Ovary (tissue), 9 donors: ENCODE data around the gene UBE2S. TPM values are rescaled to one million over a fixed set of nuclear protein-coding genes. Genes with fewer than 3 reads are reported as not detected.

ENCODE experiments used
- DNase-seq, 5 donors: peaks; one replicate each; pipeline ENCODE4 v3.0.0-alpha.2; 2019 to 2020
- H3K27ac ChIP-seq, 2 donors: fragments of 200-600 bp; one replicate each; pipeline versions ENCODE4 v1.5.1 to v1.8.0; 2019 to 2022
- H3K27me3 ChIP-seq: fragments of 200-600 bp; one replicate; pipeline ENCODE4 v1.8.0; 2022
- H3K36me3 ChIP-seq: fragments of 200-600 bp; sonication (generic); one replicate; pipeline ENCODE4 v1.5.1; 2019
- H3K4me1 ChIP-seq: one replicate; pipeline ENCODE4 v1.8.1; 2013; ENCODE audit warnings: mild to moderate bottlenecking, moderate library complexity; ENCODE audit not compliant: insufficient read depth
- H3K4me3 ChIP-seq: fragments of 200-600 bp; sonication (generic); one replicate; pipeline ENCODE4 v1.5.1; 2017
- H3K9me3 ChIP-seq, 2 donors: fragments of 200-600 bp in 1 of 2; sonication (generic) in 1 of 2; one replicate each; pipeline versions ENCODE4 v1.5.1 to v1.8.1; 2013 to 2019; ENCODE audit warnings: mild to moderate bottlenecking in 1 of 2, moderate library complexity in 1 of 2
- EP300 ChIP-seq: sonication (generic); formaldehyde crosslinking; IDR thresholded peaks from one replicate; pipeline ENCODE4 v1.6.1; 2017; ENCODE audit warnings: antibody characterized with exemption
- POLR2A ChIP-seq: fragments of 450-650 bp; IDR thresholded peaks from one replicate; pipeline ENCODE4 v1.6.1; 2017; ENCODE audit warnings: antibody characterized with exemption, mild to moderate bottlenecking, moderate library complexity
- WGBS, 3 donors: extraction: QIAGEN DNeasy Blood & Tissue Kit in 1 of 3; methylation state at CpG; one replicate each; pipeline versions ENCODE4 v1.1.5 to v1.1.7; 2013 to 2017; 5-methylcytosine and 5-hydroxymethylcytosine counted together
- intact Hi-C, 4 donors: fragments of 100-400 bp; cut with DNase I; formaldehyde crosslinking; loops; one replicate each; pipeline versions ENCODE4 v1.11.0 to v1.15.1; 2022 to 2023
- polyA plus RNA-seq, 2 donors: library from polyadenylated mRNA; stranded (reverse); fragments of 200-250 nt in 1 of 2; fragments of 350-450 nt in 1 of 2; fragmentation: Illumina TruSeq in 1 of 2; extraction: RNeasy Lipid Tissue Mini Kit (QIAGEN cat#74804) in 1 of 2; gene quantifications; one replicate each; pipeline ENCODE4 v1.2.3, GENCODE V29; 2013 to 2014
- total RNA-seq, 7 donors: library from RNA; depleted of rRNA in 2 of 7; stranded (reverse); fragments of >200 nt in 2 of 7; fragmentation: NEBNext Ultra II Directional in 3 of 7; extraction: Animal tissue kit (Norgen Biotek cat#: 25700) in 3 of 7; gene quantifications; one replicate each; pipeline versions ENCODE4 v1.1.0 to v1.2.4, GENCODE V29; 2016 to 2023
- TF ChIP-seq, protein P1 (sequence below), 3 donors: fragments of 450-650 bp in 2 of 3; fragments of 200-600 bp in 1 of 3; IDR thresholded peaks; one replicate each; pipeline versions ENCODE4 v1.5.1 to v1.8.0; 2016 to 2022; ENCODE audit warnings: antibody characterized with exemption in 3 of 3, mild to moderate bottlenecking in 1 of 3
- donor health status: DM: no; HTN: no; CAD: no; lungs with moderate emphysema.
- donor health status: DM: no; HTN: no; CAD: no.
- donor health status: Bipolar disorder and iron deficiency.
- donor health status: DM: yes; HTN: yes; CAD: no.
- donor health status: DM: no; HTN: no; CAD: no.
- donor health status: DM: yes; HTN: yes; CAD: no.

Gene UBE2S
- total and polyA plus RNA-seq, 9 donors = 3.2 to 30.1 (median 16.1) TPM

GRCh38 chr19:55391702-55392615, 15.6 kb downstream of the UBE2S start:
- TF ChIP-seq, protein P1, sequence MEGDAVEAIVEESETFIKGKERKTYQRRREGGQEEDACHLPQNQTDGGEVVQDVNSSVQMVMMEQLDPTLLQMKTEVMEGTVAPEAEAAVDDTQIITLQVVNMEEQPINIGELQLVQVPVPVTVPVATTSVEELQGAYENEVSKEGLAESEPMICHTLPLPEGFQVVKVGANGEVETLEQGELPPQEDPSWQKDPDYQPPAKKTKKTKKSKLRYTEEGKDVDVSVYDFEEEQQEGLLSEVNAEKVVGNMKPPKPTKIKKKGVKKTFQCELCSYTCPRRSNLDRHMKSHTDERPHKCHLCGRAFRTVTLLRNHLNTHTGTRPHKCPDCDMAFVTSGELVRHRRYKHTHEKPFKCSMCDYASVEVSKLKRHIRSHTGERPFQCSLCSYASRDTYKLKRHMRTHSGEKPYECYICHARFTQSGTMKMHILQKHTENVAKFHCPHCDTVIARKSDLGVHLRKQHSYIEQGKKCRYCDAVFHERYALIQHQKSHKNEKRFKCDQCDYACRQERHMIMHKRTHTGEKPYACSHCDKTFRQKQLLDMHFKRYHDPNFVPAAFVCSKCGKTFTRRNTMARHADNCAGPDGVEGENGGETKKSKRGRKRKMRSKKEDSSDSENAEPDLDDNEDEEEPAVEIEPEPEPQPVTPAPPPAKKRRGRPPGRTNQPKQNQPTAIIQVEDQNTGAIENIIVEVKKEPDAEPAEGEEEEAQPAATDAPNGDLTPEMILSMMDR (IDR thresholded peaks at IDR 0.05) = no peak
- TF ChIP-seq EP300 (no peak), POLR2A (no peak)
- DNase-seq = no peak
- 75 to 78% (median 76%) methylated on average over 18 of the region's 18 CpGs for WGBS, 3 donors
- no peaks in the 10 kb centered on the region for H3K27me3 ChIP-seq
- intact Hi-C loops = no loop called here
- H3K4me3 ChIP-seq = no peak overlapping the region
- no peaks in the 10 kb centered on the region for H3K36me3 ChIP-seq
- no peaks in the 10 kb centered on the region for H3K9me3 ChIP-seq
- H3K27ac ChIP-seq = no peak overlapping the region
- H3K4me1 ChIP-seq = peaks cover 14% of the 10 kb centered on the region

DNA sequence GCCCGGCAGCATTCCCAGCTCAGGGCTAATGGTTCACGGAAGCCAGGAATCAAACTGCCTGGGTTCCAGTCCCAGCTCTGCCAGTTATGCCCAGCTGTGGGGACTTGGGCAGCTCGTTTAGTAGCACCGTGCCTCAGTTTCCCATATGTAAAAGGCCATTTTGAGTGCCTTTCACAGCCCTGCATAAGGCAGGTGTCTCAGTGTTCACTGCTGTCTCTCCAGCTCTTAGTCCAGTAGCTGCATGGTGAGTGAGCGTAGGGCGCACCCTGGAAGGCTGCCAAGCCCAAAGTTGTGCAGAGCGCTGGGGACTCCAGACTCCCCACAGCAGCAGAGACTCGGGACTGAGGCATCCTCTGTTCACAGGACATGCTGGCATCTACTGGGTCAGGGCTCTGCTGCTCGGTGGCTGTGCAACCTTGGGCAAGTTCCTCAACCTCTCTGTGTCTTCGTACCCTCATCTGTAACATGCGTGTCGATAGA, 16.4 kb downstream of the UBE2S start:
- TF ChIP-seq, protein P1 (IDR thresholded peaks at IDR 0.05) = no peak
- TF ChIP-seq POLR2A (no peak), EP300 (no peak)
- Histone ChIP-seq H3K4me1 (peaks cover 19% of the 10 kb centered on the region), H3K9me3 (no peaks in the 10 kb centered on the region), H3K36me3 (no peaks in the 10 kb centered on the region), H3K27ac (no peak overlapping the region), H3K4me3 (no peak overlapping the region), H3K27me3 (no peaks in the 10 kb centered on the region)
- 75 to 76% (median 75%) methylated on average over 12 of the region's 12 CpGs for WGBS, 3 donors
- intact Hi-C loops = no loop called here
- DNase-seq = no peak

- TF ChIP-seq POLR2A (no peak), EP300 (no peak)
- TF ChIP-seq, protein P1 (IDR thresholded peaks at IDR 0.05) = no peak
- Histone ChIP-seq H3K9me3 (no peaks in the 10 kb centered on the region), H3K36me3 (no peaks in the 10 kb centered on the region), H3K4me3 (no peak overlapping the region), H3K27me3 (no peaks in the 10 kb centered on the region), H3K4me1 (peaks cover 19% of the 10 kb centered on the region), H3K27ac (no peak overlapping the region)
- DNase-seq = no peak
- intact Hi-C loops = no loop called here
- WGBS, 3 donors = 65 to 74% (median 74%) methylated on average over 7 of the region's 7 CpGs
Measured at GRCh38 chr19:55390461-55390880, 17.1 kb downstream of the UBE2S start.

DNA sequence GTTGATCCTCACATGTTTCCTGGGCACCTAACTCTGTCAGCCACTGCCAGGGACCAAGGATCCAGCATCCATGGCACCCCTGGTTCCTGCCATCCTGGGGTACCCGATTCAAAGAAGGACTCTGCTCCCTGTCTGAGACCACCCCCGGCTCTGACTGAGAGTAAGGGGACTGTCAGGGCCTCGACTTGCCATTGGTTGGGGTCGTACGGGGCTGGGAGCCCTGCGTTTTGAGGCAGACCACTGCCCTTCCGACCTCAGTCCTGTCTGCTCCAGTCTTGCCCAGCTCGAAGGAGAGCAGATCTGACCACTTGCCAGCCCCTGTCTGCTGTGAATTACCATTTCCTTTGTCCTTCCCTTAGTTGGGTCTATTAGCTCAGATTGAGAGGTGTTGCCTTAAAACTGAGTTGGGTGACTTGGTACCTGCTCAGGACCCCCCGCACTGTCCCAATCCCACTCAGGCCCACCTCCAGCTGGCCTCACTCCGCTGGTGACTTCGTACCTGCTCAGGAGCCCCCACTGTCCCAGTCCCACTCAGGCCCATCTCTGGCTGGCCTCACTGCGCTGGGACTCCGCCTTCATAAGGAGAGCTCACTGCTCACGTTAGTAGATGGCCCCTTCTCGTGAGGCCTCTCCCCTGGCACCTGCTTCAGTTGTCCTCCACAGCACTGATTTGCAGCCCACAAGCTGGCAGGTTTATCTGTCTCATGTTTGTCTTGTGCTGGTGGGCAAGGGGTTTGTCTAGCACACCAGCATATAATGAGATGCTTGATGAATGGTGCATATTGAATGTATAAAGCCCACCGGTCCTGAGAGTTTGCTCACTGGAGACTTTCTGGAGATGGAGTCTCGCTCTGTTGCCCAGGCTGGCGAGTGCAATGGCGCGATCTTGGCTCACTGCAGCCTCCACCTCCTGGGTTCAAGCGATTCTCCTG, 17.9 kb downstream of the UBE2S start:
- DNase-seq = no peak
- intact Hi-C loops = loop anchor here in 3 of 4 donors (5.0 to 10.0 kb wide), 4 partner anchors 73 to 115 kb away; partner anchors contain the start of genes C19orf85 (in 1 of the 3) and ISOC2 (in 1 of the 3)
- no peaks in the 10 kb centered on the region for H3K36me3 ChIP-seq
- H3K9me3 ChIP-seq = no peaks in the 10 kb centered on the region
- TF ChIP-seq, protein P1 (IDR thresholded peaks at IDR 0.05) = no peak
- TF ChIP-seq POLR2A (no peak), EP300 (no peak)
- H3K4me3 ChIP-seq = no peak overlapping the region
- H3K4me1 ChIP-seq = peaks cover 21% of the 10 kb centered on the region
- no peaks in the 10 kb centered on the region for H3K27me3 ChIP-seq
- no peak overlapping the region for H3K27ac ChIP-seq
- WGBS, 3 donors = 68 to 74% (median 73%) methylated on average over 16 to 21 of the region's 21 CpGs
